Measurements from ENCODE around the gene CD59.
A peak's percentile ranks its signal among the peaks of the same experiment; 100 is the strongest.

CD59 gene, protein sequence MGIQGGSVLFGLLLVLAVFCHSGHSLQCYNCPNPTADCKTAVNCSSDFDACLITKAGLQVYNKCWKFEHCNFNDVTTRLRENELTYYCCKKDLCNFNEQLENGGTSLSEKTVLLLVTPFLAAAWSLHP

DNA sequence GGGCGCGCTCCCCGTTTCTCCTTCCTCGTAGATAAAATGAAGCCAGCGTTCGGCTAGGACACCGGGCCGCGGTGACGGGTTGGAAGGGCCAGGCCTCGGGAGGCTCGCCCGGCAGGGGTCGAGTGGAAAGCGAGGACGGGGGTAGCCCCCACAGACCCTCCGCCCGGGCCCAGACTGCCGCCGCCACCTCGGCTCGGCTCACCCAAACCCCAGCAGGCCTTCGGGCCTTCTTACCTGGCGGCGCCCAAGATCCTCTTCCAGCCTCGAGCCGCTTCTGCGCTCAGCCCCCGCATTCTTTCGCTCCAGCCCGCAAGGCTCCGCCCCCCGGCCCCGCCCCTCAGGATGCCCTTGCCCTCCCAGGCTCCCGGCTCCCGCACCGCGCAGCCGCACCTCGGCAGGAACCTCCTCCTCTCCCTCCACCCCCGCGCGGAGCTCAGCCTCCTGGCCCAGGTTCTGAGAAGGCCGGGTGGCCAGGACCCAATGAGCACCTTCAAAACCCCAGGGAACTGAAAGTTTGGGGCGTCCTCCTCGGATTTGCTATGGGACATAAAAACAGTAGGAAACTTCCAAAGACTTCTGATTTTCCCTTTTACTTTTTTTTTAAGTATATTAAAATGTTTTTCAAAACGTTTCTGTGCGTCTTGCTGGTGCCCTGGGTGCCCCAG lies at the start of gene CD59:
Gene CD59 (minus strand): TSS at position 276 of the 665 bp plus-strand sequence. CDS start 13,978 bp downstream, outside the sequence.
- in situ Hi-C loops (cut with HindIII; ENCODE audit: low pct_ligation_motif_present, low pct_unique_long_range_greater_than_20kb, low sequenced_read_pairs): no loop called here
- DNase-seq: peak; percentile 90

DNA sequence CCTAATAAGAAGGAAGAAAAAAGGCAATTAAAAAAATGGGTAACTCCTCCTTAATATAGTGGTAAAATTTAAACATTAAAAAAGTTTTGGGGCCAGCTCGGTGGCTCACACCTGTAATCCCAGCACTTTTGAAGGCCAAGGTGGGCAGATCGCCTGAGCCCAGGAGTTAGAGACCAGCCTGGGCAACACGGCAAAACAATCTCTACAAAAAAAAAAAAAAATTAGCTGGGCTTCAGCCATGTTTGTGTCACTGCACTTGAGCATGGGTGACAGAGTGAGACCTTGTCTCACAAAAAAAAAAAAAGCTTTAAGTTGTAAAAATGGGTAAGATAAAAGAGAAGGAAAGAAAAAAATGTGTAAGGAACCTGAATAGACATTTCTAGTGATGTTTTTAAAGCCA lies 49.4 kb upstream of the CD59 start:
- in situ Hi-C loops (cut with HindIII; ENCODE audit: low pct_ligation_motif_present, low pct_unique_long_range_greater_than_20kb, low sequenced_read_pairs): no loop called here
- DNase-seq: no peak

DNA sequence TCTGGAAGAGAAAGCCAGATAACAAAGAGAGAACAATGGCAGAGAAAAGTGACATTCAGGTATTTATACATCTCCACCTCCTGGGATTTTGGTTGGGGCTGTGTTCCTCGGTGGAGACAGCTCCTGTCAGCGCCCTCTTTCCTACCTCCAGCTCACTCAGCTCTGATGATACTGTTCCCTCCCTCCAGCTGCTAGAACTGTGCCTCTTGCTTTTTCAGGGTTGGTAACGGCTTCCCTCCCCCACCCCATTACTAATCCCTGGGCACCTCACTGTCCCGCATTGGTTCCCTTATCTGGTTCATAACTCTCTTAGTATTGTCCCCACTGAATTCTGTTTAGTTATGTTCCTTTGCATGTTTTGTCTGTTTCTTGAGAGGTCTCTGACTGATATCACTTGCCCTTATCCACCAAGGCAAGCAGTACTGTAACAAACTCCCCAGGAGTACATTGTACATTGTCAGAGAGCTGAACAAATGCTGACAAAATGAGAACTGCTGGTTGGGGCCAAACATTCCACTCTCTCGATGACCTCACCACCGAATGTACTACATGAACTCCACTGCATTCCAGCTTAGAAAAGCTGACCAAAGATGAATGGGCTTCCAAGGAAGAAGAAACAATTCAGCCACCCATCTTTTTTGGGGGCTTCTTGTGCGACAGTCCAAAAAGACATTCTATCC lies 43.8 kb upstream of the CD59 start:
- in situ Hi-C loops (cut with HindIII; ENCODE audit: low pct_ligation_motif_present, low pct_unique_long_range_greater_than_20kb, low sequenced_read_pairs): no loop called here
- DNase-seq: peak; percentile 33

DNA sequence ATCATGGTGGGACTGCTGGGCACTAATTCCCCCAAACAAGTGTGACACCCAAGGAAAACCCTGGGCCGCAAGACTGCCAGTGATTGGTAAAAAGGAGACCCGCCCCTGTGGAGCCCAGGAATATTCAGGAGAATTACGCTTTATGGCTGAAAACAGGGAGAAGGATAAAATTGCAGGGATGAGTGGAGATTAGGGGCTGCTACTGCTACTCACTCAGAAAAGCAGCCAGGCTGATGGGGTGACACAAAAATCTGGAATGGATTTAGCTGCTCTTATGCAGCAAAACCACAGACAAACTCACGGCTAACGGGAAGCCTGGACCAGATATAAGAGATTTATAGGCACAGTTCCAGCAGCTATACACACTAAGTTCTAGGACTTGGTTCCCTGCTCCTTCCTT lies 42.5 kb upstream of the CD59 start:
- no peak for DNase-seq
- in situ Hi-C loops (cut with HindIII; ENCODE audit: low pct_ligation_motif_present, low pct_unique_long_range_greater_than_20kb, low sequenced_read_pairs): no loop called here

DNA sequence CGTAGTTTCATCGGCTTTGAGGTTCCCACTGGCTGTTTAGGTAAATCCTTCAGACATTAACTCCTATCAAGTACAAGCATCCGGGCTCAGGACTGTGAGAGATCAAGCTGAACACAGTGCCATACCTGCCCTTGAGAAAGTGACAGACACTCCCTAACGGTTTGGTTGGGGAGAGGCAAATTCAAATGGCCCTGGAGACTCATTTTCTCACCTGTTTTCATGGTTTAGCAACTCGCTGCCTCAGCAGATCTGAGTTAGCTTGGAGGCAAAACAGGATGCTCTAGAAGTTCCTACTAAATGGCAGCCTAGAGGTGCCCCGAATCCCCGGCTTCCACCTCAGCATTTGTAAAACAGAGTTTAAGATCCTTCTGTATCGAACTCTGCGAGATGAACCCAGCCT lies 41.7 kb upstream of the CD59 start:
- no peak for DNase-seq
- in situ Hi-C loops (cut with HindIII; ENCODE audit: low pct_ligation_motif_present, low pct_unique_long_range_greater_than_20kb, low sequenced_read_pairs): no loop called here

DNA sequence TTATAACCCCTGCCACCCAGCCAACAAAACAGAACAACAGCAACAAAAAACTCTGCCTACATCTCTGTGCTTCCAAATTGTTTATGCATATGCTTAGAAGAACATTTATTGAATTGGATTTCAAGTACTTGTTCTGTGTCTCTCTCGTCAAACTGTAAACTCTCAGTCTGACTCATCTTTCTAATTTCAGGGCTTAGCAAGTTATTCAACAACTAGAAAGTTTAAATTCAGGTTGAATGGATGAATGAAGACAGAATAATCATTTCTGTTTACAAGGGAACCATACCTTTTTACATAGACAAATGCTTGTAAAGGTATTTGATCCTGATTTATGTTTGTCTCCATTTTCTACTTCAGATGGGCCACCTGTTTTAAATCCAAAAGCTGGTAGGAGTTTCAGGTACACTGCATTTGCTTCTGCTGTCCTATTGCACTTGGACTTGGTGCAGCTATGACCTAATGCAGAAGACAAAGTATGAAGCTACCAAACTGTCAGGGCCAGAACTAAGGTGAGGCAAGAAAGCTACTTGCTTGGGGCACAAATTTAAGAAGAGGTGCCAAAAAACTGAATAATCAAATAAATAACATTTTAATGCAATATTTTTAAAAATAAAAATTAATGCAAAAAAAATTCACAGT lies 39.7 kb upstream of the CD59 start:
- peak; percentile 59 for DNase-seq
- in situ Hi-C loops (cut with HindIII; ENCODE audit: low pct_ligation_motif_present, low pct_unique_long_range_greater_than_20kb, low sequenced_read_pairs): no loop called here

DNA sequence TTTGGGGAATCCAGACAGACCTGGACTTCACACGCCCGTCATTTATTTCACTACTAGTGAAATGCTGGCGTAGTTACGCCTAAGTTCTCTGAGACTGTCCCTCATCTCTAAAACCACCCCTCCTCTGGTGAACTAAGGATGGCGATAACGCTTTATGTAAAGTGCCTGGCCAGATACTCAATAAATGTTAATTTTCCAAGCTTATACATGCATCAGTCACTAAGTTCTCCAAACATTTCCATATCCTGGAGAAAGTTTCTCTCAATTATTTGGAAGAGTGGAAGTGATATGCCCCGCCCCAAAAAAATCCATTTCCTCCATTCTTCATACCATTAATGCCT lies 39.2 kb upstream of the CD59 start:
- in situ Hi-C loops (cut with HindIII; ENCODE audit: low pct_ligation_motif_present, low pct_unique_long_range_greater_than_20kb, low sequenced_read_pairs): no loop called here
- DNase-seq: peak; percentile 2

DNA sequence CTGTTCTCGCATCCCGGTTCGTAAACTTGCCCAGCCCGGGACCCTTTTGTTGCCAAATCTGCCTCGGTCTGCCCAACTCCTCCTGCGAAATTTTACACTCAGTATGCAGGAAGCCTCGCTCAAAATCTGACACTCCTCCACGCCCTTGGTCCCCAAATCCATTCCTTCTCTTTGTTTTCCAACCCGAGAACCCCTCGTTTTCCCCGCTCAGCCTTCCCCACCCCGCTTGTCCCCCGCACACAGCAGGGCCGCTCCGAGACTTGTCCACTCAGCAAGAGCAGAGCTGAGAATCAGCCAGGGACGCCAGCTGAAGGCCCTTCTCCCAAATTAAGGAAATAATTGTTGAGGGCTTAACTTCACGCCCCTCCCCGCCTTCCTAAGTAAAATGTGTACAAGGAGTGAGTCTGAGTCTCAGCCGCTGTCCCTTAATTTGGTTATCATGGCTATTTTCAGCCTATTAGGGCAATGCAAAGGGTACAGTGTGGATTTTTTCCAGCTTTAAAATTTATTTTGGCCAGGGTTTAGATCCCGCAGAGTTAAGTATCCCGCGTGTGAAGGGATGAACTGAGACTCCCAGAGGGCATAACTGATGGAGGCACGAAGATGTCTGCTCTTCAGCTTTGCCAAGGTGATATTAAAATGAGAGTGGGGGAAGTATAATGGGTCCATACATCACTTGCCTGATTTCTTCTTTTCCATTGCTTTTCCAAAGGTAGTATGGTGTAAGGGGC lies 38.7 kb upstream of the CD59 start:
- in situ Hi-C loops (cut with HindIII; ENCODE audit: low pct_ligation_motif_present, low pct_unique_long_range_greater_than_20kb, low sequenced_read_pairs): no loop called here
- DNase-seq: peak; percentile 4

DNA sequence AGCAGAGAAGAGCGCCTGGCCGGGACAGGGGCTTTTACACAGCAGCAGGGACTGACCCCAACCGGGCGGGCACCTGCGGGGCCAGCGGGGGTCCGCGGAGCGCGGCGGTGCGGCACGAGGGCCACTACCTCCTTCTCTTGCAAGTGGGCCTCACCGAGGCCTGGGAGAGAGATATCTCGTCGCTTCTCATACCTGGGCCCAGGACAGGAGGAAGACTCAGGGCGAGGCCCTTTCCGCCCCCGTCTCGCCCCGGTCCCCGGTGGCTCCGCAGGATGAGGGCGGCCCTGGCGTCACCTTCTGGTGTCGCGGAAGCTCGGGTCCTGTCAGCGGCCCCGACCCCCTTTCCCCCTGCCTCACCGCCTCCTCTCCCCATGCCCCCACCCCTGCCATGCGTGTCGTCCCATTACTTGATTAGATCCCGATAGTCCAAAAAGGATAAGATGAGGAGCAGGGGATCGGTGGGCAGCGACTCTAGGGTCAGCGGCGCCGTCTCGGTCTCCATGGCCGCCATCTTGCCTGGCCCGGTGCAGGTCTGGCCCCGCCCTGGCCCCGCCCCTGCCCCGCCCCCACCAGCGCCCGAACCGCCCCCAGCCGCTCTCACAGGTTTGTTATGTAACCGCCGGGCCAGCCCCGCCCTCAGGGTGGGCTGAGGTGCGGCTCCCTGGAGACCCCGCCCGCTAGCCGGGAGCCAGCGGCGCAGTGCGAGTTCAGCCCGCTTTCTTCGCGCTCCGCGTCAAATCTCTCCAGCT lies 37.9 kb upstream of the CD59 start, which contains the start of gene FBXO3:
Gene FBXO3 (minus strand): TSS at position 534 of the 749 bp plus-strand sequence. CDS start 23 bp downstream, at position 511.
- in situ Hi-C loops (cut with HindIII; ENCODE audit: low pct_ligation_motif_present, low pct_unique_long_range_greater_than_20kb, low sequenced_read_pairs): no loop called here
- DNase-seq: peak; percentile 82

DNA sequence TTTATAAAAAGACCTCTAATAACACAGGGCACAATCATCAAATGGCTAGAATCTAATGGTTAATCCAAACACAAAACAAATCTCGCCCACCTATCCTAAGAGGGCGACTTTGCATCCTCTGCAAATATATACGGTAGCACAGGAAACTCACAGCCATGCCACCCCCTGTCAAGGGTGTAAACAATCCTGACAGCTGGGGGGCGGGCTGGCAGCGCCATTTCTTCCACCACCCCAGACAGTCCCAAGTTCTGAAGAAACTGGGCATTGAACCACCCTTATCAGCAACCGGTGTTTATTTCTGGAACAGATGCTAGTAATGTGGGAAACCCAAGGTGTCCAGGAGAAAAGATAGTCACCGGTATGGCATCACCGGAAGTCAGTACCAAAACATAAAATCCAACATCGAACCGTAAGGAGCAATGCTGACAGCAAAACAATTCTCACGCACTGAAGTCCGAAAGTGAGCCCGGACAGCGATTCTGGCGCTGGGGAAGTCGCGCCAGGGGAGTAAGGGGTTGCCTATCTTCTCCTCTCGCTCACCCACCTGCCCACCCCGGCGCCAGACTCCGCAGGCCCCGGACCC lies 37.3 kb upstream of the CD59 start:
- in situ Hi-C loops (cut with HindIII; ENCODE audit: low pct_ligation_motif_present, low pct_unique_long_range_greater_than_20kb, low sequenced_read_pairs): no loop called here

DNA sequence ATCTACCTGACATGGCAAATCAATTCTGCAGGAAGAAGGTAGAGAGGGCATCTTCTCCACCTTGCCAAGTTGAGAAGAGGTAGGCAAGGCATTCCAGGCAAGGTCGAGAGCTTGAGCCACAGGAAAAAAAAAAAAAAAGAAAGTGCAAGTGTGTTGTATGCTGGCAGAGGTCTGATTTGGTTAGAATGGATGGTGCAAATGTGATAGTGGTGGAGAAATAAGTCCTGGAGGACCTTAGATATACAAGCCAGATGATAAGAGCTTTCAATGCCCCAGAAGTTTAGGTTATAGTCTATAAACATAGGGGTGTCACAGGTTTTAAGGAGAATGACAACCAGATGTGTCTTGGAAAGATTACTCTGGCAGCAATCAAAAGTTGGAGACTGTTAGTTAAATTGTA lies 36.6 kb upstream of the CD59 start:
- no peak for DNase-seq
- in situ Hi-C loops (cut with HindIII; ENCODE audit: low pct_ligation_motif_present, low pct_unique_long_range_greater_than_20kb, low sequenced_read_pairs): no loop called here

More for the DNA sequence above, 37.3 kb upstream of the CD59 start:
- DNase-seq: peak; percentile 1

DNA sequence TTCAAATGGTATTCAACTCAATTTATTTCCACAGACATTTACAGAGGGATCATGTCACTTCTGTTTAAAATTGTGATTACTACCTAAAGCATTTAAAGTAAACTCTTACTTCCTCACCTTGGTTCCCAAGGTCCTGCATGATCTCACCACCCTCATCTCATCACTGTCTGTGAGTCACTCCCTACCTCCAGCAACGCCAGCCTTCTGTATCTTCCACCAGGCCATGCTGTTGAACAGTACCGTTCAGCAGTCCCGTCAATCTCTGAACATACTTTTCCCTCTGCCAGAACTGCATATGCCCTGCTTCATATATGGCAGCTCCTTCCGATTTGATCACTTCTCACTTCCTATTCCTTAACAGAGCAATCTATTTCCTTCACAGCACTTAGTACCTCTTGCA lies 36.1 kb upstream of the CD59 start:
- DNase-seq: peak; percentile 32
- in situ Hi-C loops (cut with HindIII; ENCODE audit: low pct_ligation_motif_present, low pct_unique_long_range_greater_than_20kb, low sequenced_read_pairs): no loop called here

DNA sequence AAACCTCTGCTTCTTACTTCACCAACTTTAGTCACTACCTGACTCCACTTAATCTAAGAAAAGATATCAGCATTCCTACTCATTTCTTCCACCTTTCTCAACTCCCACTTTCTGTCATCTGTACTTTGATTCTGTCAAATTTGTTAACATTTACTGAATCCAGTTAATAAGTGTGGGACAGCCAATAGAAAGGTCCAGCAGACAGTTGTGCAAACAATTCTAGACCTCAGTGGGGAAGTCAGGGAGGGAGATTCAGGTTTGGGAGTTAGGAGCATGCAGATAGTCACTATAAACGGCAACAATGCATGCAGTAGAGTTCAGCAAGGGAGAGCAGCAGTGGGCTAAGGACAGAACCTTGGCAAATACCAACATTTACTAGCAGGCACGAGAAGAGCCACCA lies 34.0 kb upstream of the CD59 start:
- in situ Hi-C loops (cut with HindIII; ENCODE audit: low pct_ligation_motif_present, low pct_unique_long_range_greater_than_20kb, low sequenced_read_pairs): no loop called here
- DNase-seq: no peak

DNA sequence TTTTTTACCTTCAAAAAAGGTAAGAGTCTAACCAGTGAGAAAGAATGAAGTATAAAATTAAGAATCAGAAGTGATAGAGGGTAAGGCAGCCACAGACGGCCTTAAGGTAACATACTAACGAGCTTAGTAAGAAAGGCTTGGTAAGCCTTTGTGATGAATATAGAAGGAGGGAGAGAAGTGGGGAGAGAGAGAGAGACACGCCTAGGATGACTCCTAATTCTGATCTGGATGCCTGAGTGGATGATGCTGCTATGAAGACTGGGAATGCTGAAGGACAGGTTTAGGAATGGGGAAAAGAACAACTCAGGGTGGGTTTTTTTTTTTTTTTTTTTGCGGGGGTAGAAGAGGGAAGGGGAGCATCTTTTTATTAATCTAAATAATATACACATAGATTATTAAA lies 33.3 kb upstream of the CD59 start:
- DNase-seq: no peak
- in situ Hi-C loops (cut with HindIII; ENCODE audit: low pct_ligation_motif_present, low pct_unique_long_range_greater_than_20kb, low sequenced_read_pairs): no loop called here

DNA sequence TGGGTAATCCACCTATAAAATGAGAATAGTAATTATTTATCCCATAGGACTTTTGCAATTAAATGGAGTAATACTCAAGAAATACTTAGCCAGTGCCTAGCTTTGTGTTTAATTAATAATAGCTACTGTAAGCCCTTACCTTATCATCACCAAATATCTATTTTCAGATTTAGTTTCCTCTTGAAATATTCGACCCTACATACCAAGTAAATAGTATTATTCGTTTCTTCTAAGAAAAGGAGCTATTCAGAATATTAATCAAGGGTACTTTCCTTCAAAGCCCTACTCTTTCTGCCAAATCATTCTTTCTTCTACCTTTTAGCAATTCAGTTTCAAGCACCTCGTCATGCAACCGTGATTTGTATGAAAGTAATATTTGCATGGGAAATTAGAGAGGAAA lies 31.4 kb upstream of the CD59 start:
- in situ Hi-C loops (cut with HindIII; ENCODE audit: low pct_ligation_motif_present, low pct_unique_long_range_greater_than_20kb, low sequenced_read_pairs): no loop called here
- DNase-seq: no peak

DNA sequence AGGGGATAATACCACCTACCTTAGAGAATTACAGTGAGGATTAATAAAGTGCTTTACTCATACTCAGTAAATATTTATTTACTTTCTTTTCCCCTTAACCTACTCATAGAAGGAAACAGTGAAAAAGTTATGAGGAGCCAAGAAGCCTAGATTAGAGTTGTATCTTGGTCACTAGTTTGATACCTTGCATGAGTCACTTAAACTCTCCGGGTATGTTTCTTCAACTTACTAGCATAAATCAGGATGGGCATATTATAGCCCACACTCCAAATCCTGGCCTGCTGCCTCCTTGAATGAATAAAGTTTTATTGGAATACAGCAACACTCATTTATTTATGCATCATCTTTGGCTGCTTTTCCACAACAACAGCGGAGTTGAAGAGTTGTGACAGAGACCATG lies 29.9 kb upstream of the CD59 start:
- in situ Hi-C loops (cut with HindIII; ENCODE audit: low pct_ligation_motif_present, low pct_unique_long_range_greater_than_20kb, low sequenced_read_pairs): no loop called here
- no peak for DNase-seq

DNA sequence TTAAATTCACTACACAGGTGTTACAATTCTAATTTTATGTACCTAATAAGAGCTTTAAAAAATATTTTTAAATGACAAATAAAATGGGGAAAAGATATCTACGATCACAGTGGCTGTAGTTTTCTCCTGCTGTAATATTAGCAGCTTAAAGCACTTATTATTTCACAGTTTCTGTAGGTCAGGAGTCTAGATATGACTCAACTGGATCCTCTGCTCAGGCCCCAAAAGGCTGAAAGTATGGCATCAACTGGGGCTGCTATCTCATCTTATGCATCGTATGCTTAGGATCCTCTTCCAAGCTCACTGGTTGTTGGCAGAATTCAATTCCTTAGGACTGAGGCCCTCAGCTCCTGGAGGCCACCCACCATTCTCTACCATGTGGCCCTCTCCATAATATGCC lies 25.2 kb upstream of the CD59 start:
- in situ Hi-C loops (cut with HindIII; ENCODE audit: low pct_ligation_motif_present, low pct_unique_long_range_greater_than_20kb, low sequenced_read_pairs): no loop called here
- DNase-seq: no peak

DNA sequence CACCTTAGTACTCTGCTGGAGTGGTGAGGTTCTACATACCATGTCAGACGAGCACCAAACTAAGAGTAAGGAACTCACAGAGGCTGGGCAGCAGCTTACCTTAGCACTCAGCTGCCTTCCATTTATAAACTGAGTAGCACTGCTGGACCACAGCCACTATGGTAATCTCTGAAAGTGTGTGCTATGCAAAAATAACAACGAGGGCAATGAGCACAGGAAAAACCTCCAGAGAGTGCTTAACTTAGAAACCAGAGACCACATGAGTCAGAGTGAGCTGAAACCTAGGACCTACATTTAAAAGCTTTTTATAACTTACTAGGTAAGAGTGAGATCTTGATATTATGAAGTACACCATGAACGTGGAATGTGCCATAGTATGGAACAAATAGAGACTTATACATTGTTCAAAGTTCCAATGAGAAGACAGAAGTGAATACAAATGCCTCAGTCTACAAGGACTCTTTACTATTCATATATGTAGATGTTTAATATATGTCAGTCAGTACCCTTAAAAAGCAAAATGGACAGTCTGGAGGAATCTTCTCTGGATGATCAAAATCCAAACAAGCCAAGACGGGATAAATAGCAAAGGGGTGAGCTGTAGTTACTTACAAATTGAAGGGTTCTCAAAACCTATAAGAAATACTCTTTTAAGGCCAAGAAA lies 17.2 kb upstream of the CD59 start:
- in situ Hi-C loops (cut with HindIII; ENCODE audit: low pct_ligation_motif_present, low pct_unique_long_range_greater_than_20kb, low sequenced_read_pairs): no loop called here
- DNase-seq: no peak

Measured in ACHN (cell line).